ENCODE data around the gene SLC35F6.

Gene SLC35F6

DNA sequence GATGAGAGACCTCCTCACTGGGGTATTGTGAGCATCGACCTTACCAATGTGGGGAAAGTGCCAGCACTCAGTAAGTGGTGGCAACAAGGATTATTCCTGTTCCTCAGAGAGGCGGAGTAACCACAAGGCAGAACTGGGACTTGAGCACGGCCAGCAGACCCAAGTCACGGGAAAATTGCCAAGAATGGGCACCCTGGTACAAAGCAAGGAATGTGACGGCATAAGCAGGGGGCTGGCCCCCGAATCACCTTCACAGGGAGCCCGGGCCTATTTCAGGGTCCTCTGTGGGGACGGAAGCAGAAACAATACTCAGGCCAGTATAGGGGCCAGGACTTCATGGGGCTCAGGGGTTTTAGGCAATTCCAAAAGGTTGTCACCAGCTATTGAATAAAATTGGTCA is 47.2 kb downstream of the SLC35F6 start:
- TF ChIP-seq REST (IDR thresholded peaks at IDR 0.05; ENCODE audit: insufficient read depth in 1 of 2, low read depth in 2 of 2, low read length in 2 of 2) (no peak), TAF1 (IDR thresholded peaks at IDR 0.05; ENCODE audit: borderline replicate concordance, insufficient read depth, low read length) (no peak), POLR2AphosphoS5 (IDR thresholded peaks at IDR 0.05; ENCODE audit: low read depth, low read length) (no peak), SIN3A (IDR thresholded peaks at IDR 0.05; ENCODE audit: borderline replicate concordance, insufficient read depth, low read length) (no peak), FOXP2 (optimal IDR thresholded peaks at IDR 0.05; ENCODE audit: borderline replicate concordance, extremely low read depth, extremely low read length, insufficient read depth) (no peak)

DNA sequence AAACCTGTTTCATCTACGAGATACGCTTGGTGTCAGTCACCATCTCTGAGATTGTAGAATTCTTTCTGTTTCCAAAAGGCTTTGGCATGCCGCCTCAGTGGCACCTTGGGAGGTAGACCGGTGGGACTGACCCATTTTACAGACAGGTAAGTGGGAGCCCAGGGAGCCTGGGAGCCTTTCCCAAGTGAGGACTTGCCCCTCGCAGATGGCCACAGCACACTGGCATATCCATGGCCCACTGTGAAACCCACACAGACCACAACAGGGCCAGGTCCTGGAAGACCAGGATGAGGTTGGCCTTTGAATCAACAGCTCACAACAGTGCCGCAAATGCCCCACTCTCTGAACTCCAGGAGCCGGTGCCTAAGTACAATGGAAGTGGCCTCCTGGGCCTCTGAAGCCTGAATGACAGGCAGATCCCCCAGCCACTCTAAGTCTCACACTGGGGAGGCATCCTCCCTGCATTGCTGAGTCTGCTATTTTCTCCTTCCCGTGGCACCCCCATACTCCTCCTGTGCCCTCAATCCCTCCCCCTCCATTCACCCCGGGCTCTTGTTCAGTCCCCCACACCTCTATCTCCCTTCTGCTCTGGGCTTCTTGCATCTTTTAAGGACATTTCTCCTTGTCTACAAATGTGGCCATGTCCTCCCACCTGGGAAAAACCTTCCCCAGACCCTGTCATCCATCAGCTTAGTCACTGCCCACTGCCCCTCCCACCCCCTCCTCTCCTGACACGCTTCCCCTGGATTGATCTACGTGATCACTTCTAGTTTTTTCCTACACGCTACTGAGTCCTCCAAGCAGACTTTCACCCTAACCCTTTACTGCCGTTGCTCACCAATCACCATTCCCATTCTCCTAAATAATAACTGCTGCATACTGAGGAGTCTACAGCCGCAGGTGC is 48.0 kb downstream of the SLC35F6 start:
- no peak for TF ChIP-seq REST (IDR thresholded peaks at IDR 0.05; ENCODE audit: insufficient read depth in 1 of 2, low read depth in 2 of 2, low read length in 2 of 2)
- no peak for TF ChIP-seq POLR2AphosphoS5 (IDR thresholded peaks at IDR 0.05; ENCODE audit: low read depth, low read length)
- TF ChIP-seq TAF1 (IDR thresholded peaks at IDR 0.05; ENCODE audit: borderline replicate concordance, insufficient read depth, low read length), result no peak
- TF ChIP-seq SIN3A (IDR thresholded peaks at IDR 0.05; ENCODE audit: borderline replicate concordance, insufficient read depth, low read length), result no peak

DNA sequence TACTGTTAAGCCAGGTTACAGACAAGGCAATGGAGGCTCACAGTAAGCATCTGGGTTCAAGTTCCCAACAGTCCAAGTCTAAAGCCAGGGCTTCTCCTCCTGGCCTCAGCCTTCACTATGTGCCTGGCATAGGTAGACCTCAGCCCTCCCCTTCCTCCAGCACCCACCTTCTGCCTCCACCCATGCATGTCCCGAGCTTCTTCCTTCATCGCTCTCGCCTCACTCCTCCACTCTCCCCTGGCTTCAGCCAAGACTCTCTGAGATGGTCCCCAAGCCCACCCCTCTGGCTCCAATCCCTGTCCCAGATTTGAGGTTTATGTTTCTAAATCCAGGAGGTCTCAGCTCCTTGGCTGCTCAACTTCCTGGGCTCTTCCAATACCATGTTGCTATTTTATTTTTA is 48.6 kb downstream of the SLC35F6 start:
- TF ChIP-seq SIN3A (IDR thresholded peaks at IDR 0.05; ENCODE audit: borderline replicate concordance, insufficient read depth, low read length), result no peak
- TF ChIP-seq REST (IDR thresholded peaks at IDR 0.05; ENCODE audit: insufficient read depth in 1 of 2, low read depth in 2 of 2, low read length in 2 of 2), result no peak
- TF ChIP-seq TAF1 (IDR thresholded peaks at IDR 0.05; ENCODE audit: borderline replicate concordance, insufficient read depth, low read length), result no peak
- TF ChIP-seq POLR2AphosphoS5 (IDR thresholded peaks at IDR 0.05; ENCODE audit: low read depth, low read length), result no peak
- TF ChIP-seq FOXP2 (optimal IDR thresholded peaks at IDR 0.05; ENCODE audit: borderline replicate concordance, extremely low read depth, extremely low read length, insufficient read depth), result no peak

DNA sequence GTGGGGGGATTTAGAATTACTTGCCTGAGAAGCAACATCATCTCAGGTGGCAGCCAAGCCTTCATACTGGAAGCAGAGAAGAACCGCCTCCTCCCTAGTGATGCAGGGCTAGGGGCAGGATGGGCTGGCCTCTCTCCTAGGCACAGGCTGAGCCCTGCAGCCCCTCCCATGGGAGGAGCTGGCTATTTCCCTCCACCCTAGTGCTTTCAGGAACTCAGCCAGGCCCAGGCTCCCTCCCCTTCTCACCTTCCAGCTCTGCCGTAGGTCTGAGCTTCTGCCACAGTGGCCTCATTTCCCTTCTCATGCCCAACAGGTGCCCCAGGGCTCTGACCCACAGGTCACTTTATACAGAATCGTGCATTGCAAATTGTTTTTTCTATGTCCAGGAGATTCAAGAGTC is 52.8 kb downstream of the SLC35F6 start:
- TF ChIP-seq TAF1 (IDR thresholded peaks at IDR 0.05; ENCODE audit: borderline replicate concordance, insufficient read depth, low read length) (no peak), SIN3A (IDR thresholded peaks at IDR 0.05; ENCODE audit: borderline replicate concordance, insufficient read depth, low read length) (no peak), POLR2AphosphoS5 (IDR thresholded peaks at IDR 0.05; ENCODE audit: low read depth, low read length) (no peak), FOXP2 (optimal IDR thresholded peaks at IDR 0.05; ENCODE audit: borderline replicate concordance, extremely low read depth, extremely low read length, insufficient read depth) (no peak), REST (IDR thresholded peaks at IDR 0.05; ENCODE audit: insufficient read depth in 1 of 2, low read depth in 2 of 2, low read length in 2 of 2) (no peak)

All from PFSK-1 (cell line).